Smooth muscle cell (in vitro differentiated cells): ENCODE results near the gene PTPRR. TPM values are rescaled to one million over a fixed set of nuclear protein-coding genes. Genes with fewer than 3 reads are reported as not detected.

Source experiments
- DNase-seq: peaks from one replicate; lab custom pipeline; 2025; ENCODE audit not compliant: unreplicated experiment; lab: John Stamatoyannopoulos, UW
- H2AFZ ChIP-seq: fragments of 200-600 bp; sonication (generic); 2 replicates; pipeline ENCODE4 v1.6.0; 2016; ENCODE audit warnings: antibody characterized with exemption, low read depth, mild to moderate bottlenecking
- H3F3A ChIP-seq: fragments of 200-600 bp; sonication (generic); 2 replicates; pipeline ENCODE4 v1.6.0; 2017; ENCODE audit warnings: antibody characterized with exemption, low read depth
- H3K27ac ChIP-seq: fragments of 200-600 bp; sonication (generic); 2 replicates; pipeline ENCODE4 v1.5.1; 2016; ENCODE audit warnings: low read depth, mild to moderate bottlenecking
- H3K27me3 ChIP-seq: fragments of 200-600 bp; sonication (generic); 2 replicates; pipeline ENCODE4 v1.6.1; 2016; ENCODE audit warnings: low read depth, mild to moderate bottlenecking
- H3K36me3 ChIP-seq: fragments of 200-600 bp; sonication (generic); 2 replicates; pipeline ENCODE4 v1.5.1; 2016; ENCODE audit warnings: low read depth
- H3K4me1 ChIP-seq: fragments of 200-600 bp; sonication (generic); 2 replicates; pipeline ENCODE4 v1.5.1; 2016; ENCODE audit warnings: low read depth
- H3K4me2 ChIP-seq: fragments of 200-600 bp; sonication (generic); 2 replicates; pipeline ENCODE4 v1.6.0; 2016; ENCODE audit warnings: mild to moderate bottlenecking
- H3K4me3 ChIP-seq: fragments of 200-600 bp; sonication (generic); 2 replicates; pipeline ENCODE4 v1.5.1; 2016; ENCODE audit warnings: mild to moderate bottlenecking
- H3K79me2 ChIP-seq: fragments of 200-600 bp; sonication (generic); 2 replicates; pipeline ENCODE4 v1.6.0; 2016; ENCODE audit warnings: low read depth, mild to moderate bottlenecking
- H3K9ac ChIP-seq: fragments of 200-600 bp; sonication (generic); 2 replicates; pipeline ENCODE4 v1.6.0; 2016; ENCODE audit warnings: low read depth
- H3K9me3 ChIP-seq: fragments of 200-600 bp; sonication (generic); replicated peaks from 2 replicates; pipeline ENCODE4 v1.5.1; 2016; ENCODE audit warnings: low read depth
- H4K20me1 ChIP-seq: fragments of 200-600 bp; sonication (generic); 2 replicates; pipeline ENCODE4 v1.6.0; 2016; ENCODE audit warnings: low read depth
- CTCF ChIP-seq: fragments of 200-600 bp; sonication (generic); IDR thresholded peaks from 2 replicates; pipeline ENCODE4 v1.5.1; 2017; ENCODE audit warnings: borderline replicate concordance, mild to moderate bottlenecking, antibody characterized with exemption; ENCODE audit not compliant: insufficient read depth, poor library complexity, severe bottlenecking
- WGBS: methylation state at CpG from one replicate; pipeline ENCODE4 v1.1.7; 2016; ENCODE audit warnings: low lambda C conversion rate; 5-methylcytosine and 5-hydroxymethylcytosine counted together
- polyA plus RNA-seq: library from polyadenylated mRNA; unstranded; fragments of >200 nt; fragmentation: Nextera tagmentation; extraction: Ambion mirVana; gene quantifications from 2 replicates; pipeline ENCODE4 v1.2.1, GENCODE V29; 2016
- total RNA-seq: library from RNA; depleted of rRNA; stranded (reverse); fragments of >200 nt; gene quantifications from 2 replicates; pipeline ENCODE4 v1.2.3, GENCODE V29; 2014

Gene PTPRR
- total and polyA plus RNA-seq, 2 experiments from 2014 or later = 2.8 to 17.8 TPM

GRCh38 chr12:70683976-70684375 lies 236.6 kb downstream of the PTPRR start:
- no peak overlapping the region for H3K4me3 ChIP-seq
- H3K4me2 ChIP-seq = no peak overlapping the region
- no peaks in the 10 kb centered on the region for H3K27me3 ChIP-seq
- TF ChIP-seq CTCF = no peak
- H2AFZ ChIP-seq = no peak overlapping the region
- DNase-seq = no peak
- H3F3A ChIP-seq = no peaks in the 10 kb centered on the region
- no peaks in the 10 kb centered on the region for H4K20me1 ChIP-seq
- 95% methylated on average over 3 of the region's 3 CpGs for WGBS
- H3K4me1 ChIP-seq = no peaks in the 10 kb centered on the region
- H3K36me3 ChIP-seq = no peaks in the 10 kb centered on the region
- H3K9ac ChIP-seq = no peak overlapping the region
- no peaks in the 10 kb centered on the region for H3K9me3 ChIP-seq
- no peaks in the 10 kb centered on the region for H3K79me2 ChIP-seq
- H3K27ac ChIP-seq = no peak overlapping the region

DNA sequence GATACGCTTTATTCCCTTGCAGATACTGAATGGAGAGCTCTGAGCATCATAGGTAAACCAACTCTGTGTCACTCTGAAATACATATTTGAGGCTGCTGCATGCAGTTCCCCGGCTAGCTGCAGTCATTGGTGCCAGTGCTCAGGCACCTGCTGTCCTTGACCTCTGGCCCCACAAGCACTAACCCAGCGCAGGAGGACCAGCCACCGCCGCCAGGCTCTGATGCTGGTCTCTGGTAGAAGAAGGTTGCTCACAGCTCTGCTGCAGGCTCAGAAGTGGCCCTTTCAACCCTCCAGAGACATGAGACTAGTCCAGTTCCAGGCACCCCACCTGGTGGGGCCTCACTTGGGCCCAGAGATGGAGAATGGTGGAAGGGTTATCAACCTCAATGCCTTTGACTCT lies 248.8 kb downstream of the PTPRR start:
- no peaks in the 10 kb centered on the region for H3K4me1 ChIP-seq
- no peak overlapping the region for H3K4me2 ChIP-seq
- no peak for DNase-seq
- no peaks in the 10 kb centered on the region for H3K27me3 ChIP-seq
- H3K79me2 ChIP-seq = no peaks in the 10 kb centered on the region
- H3K9me3 ChIP-seq = no peaks in the 10 kb centered on the region
- H2AFZ ChIP-seq = no peak overlapping the region
- no peaks in the 10 kb centered on the region for H3K36me3 ChIP-seq
- 98% methylated on average over 5 of the region's 5 CpGs for WGBS
- no peak overlapping the region for H3K9ac ChIP-seq
- H4K20me1 ChIP-seq = no peaks in the 10 kb centered on the region
- no peak overlapping the region for H3K4me3 ChIP-seq
- H3F3A ChIP-seq = no peaks in the 10 kb centered on the region
- no peak for TF ChIP-seq CTCF
- H3K27ac ChIP-seq = no peak overlapping the region

DNA sequence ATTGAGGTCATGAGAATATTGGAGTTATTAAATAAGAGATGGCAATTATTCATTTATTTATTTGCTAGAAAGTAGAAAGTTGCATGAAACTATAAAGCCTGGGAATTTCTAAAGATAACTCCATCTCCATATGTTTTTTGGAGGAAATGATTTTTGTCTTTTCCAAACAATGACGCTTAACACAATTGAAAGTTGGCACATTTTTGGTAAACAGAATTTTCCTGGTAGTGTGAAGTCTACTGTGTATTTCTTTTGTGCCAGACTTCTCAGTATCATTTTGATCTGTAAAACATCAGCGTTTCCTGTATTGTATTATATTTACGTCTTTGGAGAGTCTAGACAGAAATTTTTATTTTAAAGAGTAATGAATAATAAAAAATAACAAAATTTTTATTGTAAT lies 249.6 kb downstream of the PTPRR start:
- no peak for DNase-seq
- H3K9me3 ChIP-seq = no peaks in the 10 kb centered on the region
- H3K27me3 ChIP-seq = no peaks in the 10 kb centered on the region
- H3K79me2 ChIP-seq = no peaks in the 10 kb centered on the region
- no peaks in the 10 kb centered on the region for H3F3A ChIP-seq
- no peak overlapping the region for H2AFZ ChIP-seq
- no peaks in the 10 kb centered on the region for H3K4me1 ChIP-seq
- no peak for TF ChIP-seq CTCF
- no peaks in the 10 kb centered on the region for H3K36me3 ChIP-seq
- H3K27ac ChIP-seq = no peak overlapping the region
- H3K4me3 ChIP-seq = no peak overlapping the region
- no peak overlapping the region for H3K4me2 ChIP-seq
- 93% methylated on average over 3 of the region's 3 CpGs for WGBS
- H3K9ac ChIP-seq = no peak overlapping the region
- H4K20me1 ChIP-seq = no peaks in the 10 kb centered on the region

- TF ChIP-seq CTCF = no peak
- Histone ChIP-seq H4K20me1 (no peaks in the 10 kb centered on the region), H3K27ac (no peak overlapping the region), H3K79me2 (no peaks in the 10 kb centered on the region), H2AFZ (no peak overlapping the region), H3K4me3 (no peak overlapping the region), H3K9ac (no peak overlapping the region), H3K36me3 (no peaks in the 10 kb centered on the region), H3F3A (no peaks in the 10 kb centered on the region), H3K4me2 (no peak overlapping the region), H3K9me3 (no peaks in the 10 kb centered on the region), H3K4me1 (peaks cover 20% of the 10 kb centered on the region), H3K27me3 (no peaks in the 10 kb centered on the region)
- WGBS = 94% methylated on average over 2 of the region's 2 CpGs
- DNase-seq = no peak
Observed at GRCh38 chr12:70667253-70667652, 253.3 kb downstream of the PTPRR start.
